Panc1 (cell line): ENCODE measurements around the gene FAF2. TPM values are rescaled to one million over a fixed set of nuclear protein-coding genes. Genes with fewer than 3 reads are reported as not detected.

ENCODE experiments used
- ATAC-seq: fragments of 200-7000 bp; cut with Tn5 transposase; 2 replicates; pipeline ENCODE4 v1.9.1; 2020; ENCODE audit warnings: mild to moderate bottlenecking, moderate library complexity
- BruUV-seq: library from RNA; stranded (reverse); fragments of 400-500 nt; replicated peaks from 2 replicates; lab custom pipeline; 2021; lab: Mats Ljungman, UMichigan
- CTCF ChIA-PET: fragments of 300-600 bp; sonication (Branson Sonifier 250); formaldehyde crosslinking; loops from one replicate; lab custom pipeline; 2022; ENCODE audit warnings: antibody characterized with exemption; lab: Charles Lee
- POLR2A ChIA-PET: fragments of 300-600 bp; sonication (Branson Sonifier 250); formaldehyde crosslinking; loops from one replicate; lab custom pipeline; 2022; ENCODE audit warnings: antibody characterized with exemption; lab: Charles Lee
- DNase-seq: peaks from one replicate; pipeline ENCODE4 v3.0.0-alpha.2; 2010; ENCODE audit warnings: low read depth, low spot score
- H3K27ac ChIP-seq: 2 replicates; pipeline ENCODE4 v1.5.1; 2011; ENCODE audit warnings: mild to moderate bottlenecking, low read length, inconsistent platforms
- H3K27me3 ChIP-seq: fragments of 200-500 bp; sonication (Bioruptor generic); 2 replicates; pipeline ENCODE4 v1.6.0; 2014; ENCODE audit warnings: low read length, inconsistent platforms; ENCODE audit not compliant: control insufficient read depth, insufficient read depth
- H3K36me3 ChIP-seq: fragments of 200-500 bp; sonication (Bioruptor generic); 2 replicates; pipeline ENCODE4 v1.5.1; 2014; ENCODE audit warnings: inconsistent platforms, mild to moderate bottlenecking, low read length, moderate library complexity; ENCODE audit not compliant: control insufficient read depth, insufficient read depth
- H3K4me1 ChIP-seq: 2 replicates; pipeline ENCODE4 v1.5.1; 2011; ENCODE audit warnings: inconsistent platforms, mild to moderate bottlenecking, low read length, moderate library complexity; ENCODE audit not compliant: control insufficient read depth, insufficient read depth
- H3K4me3 ChIP-seq, 2 experiments: 2 replicates each; pipeline ENCODE4 v1.5.1; 2011 to 2012; ENCODE audit warnings: low read depth in 2 of 2, low read length in 2 of 2, mild to moderate bottlenecking in 2 of 2, inconsistent platforms in 1 of 2, moderate library complexity in 1 of 2
- H3K9me3 ChIP-seq: fragments of 200-500 bp; sonication (Bioruptor generic); 2 replicates; pipeline ENCODE4 v1.5.1; 2014; ENCODE audit warnings: low read depth, mild to moderate bottlenecking, inconsistent platforms, low read length, moderate library complexity; ENCODE audit not compliant: control insufficient read depth, insufficient read depth
- POLR2AphosphoS5 ChIP-seq: IDR thresholded peaks from 2 replicates; pipeline ENCODE4 v1.6.1; 2012; ENCODE audit warnings: mild to moderate bottlenecking, low read depth, low read length, moderate library complexity
- SIN3A ChIP-seq: IDR thresholded peaks from 2 replicates; pipeline ENCODE4 v1.6.1; 2012; ENCODE audit warnings: low read depth, mild to moderate bottlenecking, low read length, moderate library complexity, borderline replicate concordance; ENCODE audit not compliant: insufficient read depth
- TCF7L2 ChIP-seq: IDR thresholded peaks from 2 replicates; pipeline ENCODE4 v1.6.1; 2011; ENCODE audit warnings: mild to moderate bottlenecking, low read depth, low read length, inconsistent platforms
- in situ Hi-C: cut with HindIII; loops from 2 replicates; pipeline ENCODE4 v1.10.0; 2016; ENCODE audit warnings: low sequenced_read_pairs, low pct_unique_long_range_greater_than_20kb
- intact Hi-C: fragments of 100-400 bp; cut with micrococcal nuclease; formaldehyde crosslinking; loops from one replicate; pipeline ENCODE4 v1.10.0; 2022; ENCODE audit not compliant: unreplicated experiment
- total RNA-seq: library from RNA; stranded (reverse); gene quantifications from one replicate; pipeline ENCODE4 v1.2.1, GENCODE V29; 2021; ENCODE audit not compliant: unreplicated experiment
- TF ChIP-seq, protein P1 (sequence below): fragments of 450-650 bp; IDR thresholded peaks from 2 replicates; pipeline ENCODE4 v1.5.1; 2017; ENCODE audit warnings: mild to moderate bottlenecking
- TF ChIP-seq, protein P2 (sequence below), 2 experiments: IDR thresholded peaks; 2 replicates each; pipeline ENCODE4 v1.6.1; 2011 to 2012; ENCODE audit warnings: low read depth in 2 of 2, control low read depth in 1 of 2, low read length in 1 of 2, mild to moderate bottlenecking in 1 of 2, moderate library complexity in 1 of 2; ENCODE audit not compliant: insufficient read depth in 1 of 2

The FAF2 gene
- total RNA-seq, 1 experiment from 2014 or later, result 86.6 TPM

DNA sequence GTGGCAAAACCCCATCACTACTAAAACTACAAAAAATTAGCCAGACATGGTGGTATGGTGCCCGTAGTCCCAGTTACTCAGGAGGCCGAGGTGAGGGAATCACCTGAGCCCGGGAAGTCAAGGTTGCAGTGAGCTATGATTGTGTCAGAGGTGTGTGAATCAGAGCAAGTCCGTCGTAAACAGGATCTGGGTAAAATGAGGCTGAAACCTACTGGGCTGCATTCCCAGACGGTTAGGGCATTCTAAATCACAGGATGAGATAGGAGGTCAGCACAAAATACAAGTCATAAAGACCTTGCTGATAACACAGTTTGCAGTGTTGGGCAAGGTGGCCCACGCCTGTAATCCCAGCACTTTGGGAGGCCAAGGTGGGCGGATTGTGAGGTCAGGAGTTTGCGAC, 29.9 kb upstream of the FAF2 start:
- H3K4me1 ChIP-seq, result peaks cover 16% of the 10 kb centered on the region; the same call in 1 of the 2 replicates
- no peaks in the 10 kb centered on the region for H3K36me3 ChIP-seq
- no peak for ATAC-seq
- intact Hi-C loops (loop anchor here (10.0 kb wide), 1 partner anchor 77 kb away; no protein-coding TSS in a partner anchor), in situ Hi-C loops (no loop called here)
- H3K27ac ChIP-seq, result no peak overlapping the region
- CTCF ChIA-PET, result no interaction called here
- H3K27me3 ChIP-seq, result no peaks in the 10 kb centered on the region
- POLR2A ChIA-PET, result interaction anchor here (1.2 kb wide), 1 partner anchor 29 kb away, joined by 3 read pairs; no protein-coding TSS in a partner anchor
- no peaks in the 10 kb centered on the region for H3K9me3 ChIP-seq
- no peak for DNase-seq
- BruUV-seq, result no TSS peak
- TF ChIP-seq SIN3A, result no peak
- no peak for TF ChIP-seq POLR2AphosphoS5
- no peak overlapping the region for H3K4me3 ChIP-seq

DNA sequence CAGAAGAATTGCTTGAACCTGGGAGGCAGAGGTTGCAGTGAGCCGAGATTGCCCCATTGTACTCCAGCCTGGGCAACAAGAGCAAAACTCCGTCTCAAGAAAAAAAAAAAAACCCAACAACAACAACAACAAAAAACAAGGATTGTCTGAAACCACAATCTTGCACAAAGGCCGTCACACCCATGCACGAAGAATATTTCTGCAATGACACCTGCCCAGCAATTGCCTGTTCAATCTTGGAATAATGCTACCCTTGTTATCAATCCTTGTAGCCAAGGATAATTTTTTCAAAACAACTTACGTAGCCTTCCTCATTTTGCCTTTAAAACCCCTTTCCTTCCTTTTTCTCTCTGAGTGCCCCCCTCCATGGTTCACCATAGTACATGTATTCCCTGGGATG, 28.1 kb upstream of the FAF2 start:
- CTCF ChIA-PET, result no interaction called here
- H3K4me1 ChIP-seq, result peaks cover 11% of the 10 kb centered on the region
- POLR2A ChIA-PET, result interaction anchor here (0.6 kb wide), 1 partner anchor 120 kb away, joined by 3 read pairs; no protein-coding TSS in a partner anchor
- in situ Hi-C loops, result no loop called here
- DNase-seq (no peak), ATAC-seq (no peak)
- TF ChIP-seq POLR2AphosphoS5 (no peak), TCF7L2 (no peak), SIN3A (no peak)
- TF ChIP-seq, protein P1, sequence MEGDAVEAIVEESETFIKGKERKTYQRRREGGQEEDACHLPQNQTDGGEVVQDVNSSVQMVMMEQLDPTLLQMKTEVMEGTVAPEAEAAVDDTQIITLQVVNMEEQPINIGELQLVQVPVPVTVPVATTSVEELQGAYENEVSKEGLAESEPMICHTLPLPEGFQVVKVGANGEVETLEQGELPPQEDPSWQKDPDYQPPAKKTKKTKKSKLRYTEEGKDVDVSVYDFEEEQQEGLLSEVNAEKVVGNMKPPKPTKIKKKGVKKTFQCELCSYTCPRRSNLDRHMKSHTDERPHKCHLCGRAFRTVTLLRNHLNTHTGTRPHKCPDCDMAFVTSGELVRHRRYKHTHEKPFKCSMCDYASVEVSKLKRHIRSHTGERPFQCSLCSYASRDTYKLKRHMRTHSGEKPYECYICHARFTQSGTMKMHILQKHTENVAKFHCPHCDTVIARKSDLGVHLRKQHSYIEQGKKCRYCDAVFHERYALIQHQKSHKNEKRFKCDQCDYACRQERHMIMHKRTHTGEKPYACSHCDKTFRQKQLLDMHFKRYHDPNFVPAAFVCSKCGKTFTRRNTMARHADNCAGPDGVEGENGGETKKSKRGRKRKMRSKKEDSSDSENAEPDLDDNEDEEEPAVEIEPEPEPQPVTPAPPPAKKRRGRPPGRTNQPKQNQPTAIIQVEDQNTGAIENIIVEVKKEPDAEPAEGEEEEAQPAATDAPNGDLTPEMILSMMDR, result no peak
- TF ChIP-seq, protein P2, sequence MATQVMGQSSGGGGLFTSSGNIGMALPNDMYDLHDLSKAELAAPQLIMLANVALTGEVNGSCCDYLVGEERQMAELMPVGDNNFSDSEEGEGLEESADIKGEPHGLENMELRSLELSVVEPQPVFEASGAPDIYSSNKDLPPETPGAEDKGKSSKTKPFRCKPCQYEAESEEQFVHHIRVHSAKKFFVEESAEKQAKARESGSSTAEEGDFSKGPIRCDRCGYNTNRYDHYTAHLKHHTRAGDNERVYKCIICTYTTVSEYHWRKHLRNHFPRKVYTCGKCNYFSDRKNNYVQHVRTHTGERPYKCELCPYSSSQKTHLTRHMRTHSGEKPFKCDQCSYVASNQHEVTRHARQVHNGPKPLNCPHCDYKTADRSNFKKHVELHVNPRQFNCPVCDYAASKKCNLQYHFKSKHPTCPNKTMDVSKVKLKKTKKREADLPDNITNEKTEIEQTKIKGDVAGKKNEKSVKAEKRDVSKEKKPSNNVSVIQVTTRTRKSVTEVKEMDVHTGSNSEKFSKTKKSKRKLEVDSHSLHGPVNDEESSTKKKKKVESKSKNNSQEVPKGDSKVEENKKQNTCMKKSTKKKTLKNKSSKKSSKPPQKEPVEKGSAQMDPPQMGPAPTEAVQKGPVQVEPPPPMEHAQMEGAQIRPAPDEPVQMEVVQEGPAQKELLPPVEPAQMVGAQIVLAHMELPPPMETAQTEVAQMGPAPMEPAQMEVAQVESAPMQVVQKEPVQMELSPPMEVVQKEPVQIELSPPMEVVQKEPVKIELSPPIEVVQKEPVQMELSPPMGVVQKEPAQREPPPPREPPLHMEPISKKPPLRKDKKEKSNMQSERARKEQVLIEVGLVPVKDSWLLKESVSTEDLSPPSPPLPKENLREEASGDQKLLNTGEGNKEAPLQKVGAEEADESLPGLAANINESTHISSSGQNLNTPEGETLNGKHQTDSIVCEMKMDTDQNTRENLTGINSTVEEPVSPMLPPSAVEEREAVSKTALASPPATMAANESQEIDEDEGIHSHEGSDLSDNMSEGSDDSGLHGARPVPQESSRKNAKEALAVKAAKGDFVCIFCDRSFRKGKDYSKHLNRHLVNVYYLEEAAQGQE (IDR thresholded peaks at IDR 0.05; ENCODE audit: insufficient read depth in 1 of 2, low read depth in 2 of 2, low read length in 1 of 2), result no peak
- no peaks in the 10 kb centered on the region for H3K36me3 ChIP-seq
- H3K9me3 ChIP-seq, result no peaks in the 10 kb centered on the region
- no peak overlapping the region for H3K4me3 ChIP-seq
- intact Hi-C loops, result no loop called here
- H3K27me3 ChIP-seq, result no peaks in the 10 kb centered on the region
- no peak overlapping the region for H3K27ac ChIP-seq
- no TSS peak for BruUV-seq

DNA sequence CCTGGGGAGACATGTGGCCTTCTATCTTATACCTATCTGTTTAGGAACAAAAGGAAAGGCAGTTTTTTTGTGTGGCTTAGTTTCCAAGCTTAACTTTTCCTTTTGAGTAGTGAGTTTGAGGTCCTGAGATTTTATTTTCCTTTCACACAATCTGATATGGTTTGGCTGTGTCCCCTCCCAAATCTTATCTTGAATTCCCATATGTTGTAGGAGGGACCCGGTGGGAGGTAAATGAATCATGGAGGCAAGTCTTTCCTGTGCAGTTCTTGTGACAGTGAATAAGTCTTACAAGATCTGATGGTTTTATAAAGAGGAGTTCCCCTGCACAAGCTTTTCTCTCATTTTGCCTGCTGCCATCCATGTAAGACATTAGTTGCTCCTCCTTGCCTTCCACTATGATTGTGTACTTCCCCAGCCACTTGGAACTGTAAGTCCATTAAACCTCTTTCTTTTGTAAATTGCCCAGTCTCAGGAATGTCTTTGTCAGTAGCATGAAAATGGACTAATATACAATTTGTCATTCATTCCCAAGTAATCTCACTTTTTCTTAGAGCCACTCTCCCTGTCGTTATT, 27.1 kb upstream of the FAF2 start:
- in situ Hi-C loops (no loop called here), intact Hi-C loops (no loop called here)
- Histone ChIP-seq H3K27me3 (no peaks in the 10 kb centered on the region), H3K9me3 (no peaks in the 10 kb centered on the region), H3K4me1 (peaks cover 6% of the 10 kb centered on the region; the same call in 1 of the 2 replicates), H3K36me3 (no peaks in the 10 kb centered on the region), H3K4me3 (no peak overlapping the region), H3K27ac (no peak overlapping the region)
- CTCF ChIA-PET, result interaction anchor here (0.6 kb wide), 1 partner anchor 16 kb away, joined by 3 read pairs; no protein-coding TSS in a partner anchor
- ATAC-seq (no peak), DNase-seq (no peak)
- TF ChIP-seq POLR2AphosphoS5, result no peak
- TF ChIP-seq, protein P1, result no peak
- TF ChIP-seq, protein P2 (IDR thresholded peaks at IDR 0.05; ENCODE audit: insufficient read depth in 1 of 2, low read depth in 2 of 2, low read length in 1 of 2), result no peak
- TF ChIP-seq SIN3A, result no peak
- TF ChIP-seq TCF7L2, result no peak
- POLR2A ChIA-PET, result interaction anchor here (0.5 kb wide), 1 partner anchor 29 kb away, joined by 3 read pairs; no protein-coding TSS in a partner anchor
- BruUV-seq, result no TSS peak
